Stimulated activated effector memory CD8-positive, alpha-beta T cell treated with anti-CD3 and anti-CD28 coated beads, Interleukin-12 subunit alpha, Interleukin-12 subunit beta, amount 100 ng/mL, for 72 hours (primary cell): ENCODE results near the gene ZNF776.
"Not testable (repeated sequence)": the region's sequence is repeated elsewhere in the genome, so short reads cannot be mapped to it uniquely, and the experiment has no call there.

ENCODE experiments used
- ATAC-seq: fragments of 150-1000 bp; cut with Tn5 transposase; 2 replicates; pipeline ENCODE4 v1.10.0; 2021
- DNase-seq, 2 donors: peaks; one replicate each; pipeline ENCODE4 v3.0.0; 2021 to 2022; ENCODE audit warnings: low spot score in 2 of 2
- H3K27ac Mint-ChIP-seq: one replicate; pipeline ENCODE4 v1.8.0; 2022; ENCODE audit warnings: mild to moderate bottlenecking, mixed read lengths
- H3K36me3 Mint-ChIP-seq: one replicate; pipeline ENCODE4 v1.8.0; 2022; ENCODE audit warnings: mild to moderate bottlenecking, mixed read lengths
- H3K4me1 Mint-ChIP-seq: one replicate; pipeline ENCODE4 v1.8.0; 2022; ENCODE audit warnings: mixed read lengths
- H3K4me3 Mint-ChIP-seq: one replicate; pipeline ENCODE4 v1.8.0; 2022; ENCODE audit warnings: mild to moderate bottlenecking, mixed read lengths
- H3K9me3 Mint-ChIP-seq: one replicate; pipeline ENCODE4 v1.8.0; 2022; ENCODE audit warnings: mixed read lengths

Gene ZNF776

GRCh38 chr19:57746580-57747471 is at the start of gene ZNF776:
Gene ZNF776, plus strand, starts transcription at chr19:57746815. Its CDS starts 244 bp downstream, at chr19:57747059.
- peaks cover 25% of the 10 kb centered on the region for H3K9me3 Mint-ChIP-seq
- H3K4me3 Mint-ChIP-seq = peak within 1 kb of the TSS; percentile 100
- DNase-seq = peak; percentile 52 to 85
- H3K36me3 Mint-ChIP-seq = peaks cover 47% of the 10 kb centered on the region
- ATAC-seq = peak; percentile 100
- peak within 1 kb of the TSS; percentile 99 for H3K27ac Mint-ChIP-seq
- peaks cover 19% of the 10 kb centered on the region for H3K4me1 Mint-ChIP-seq

GRCh38 chr19:57701625-57702024 is 45.0 kb upstream of the ZNF776 start:
- Mint-ChIP-seq H3K4me1 (no peaks in the 10 kb centered on the region), H3K27ac (no peak overlapping the region), H3K36me3 (peaks cover 18% of the 10 kb centered on the region), H3K4me3 (no peak overlapping the region), H3K9me3 (peaks cover 40% of the 10 kb centered on the region)
- no peak for ATAC-seq
- DNase-seq = no peak

- Mint-ChIP-seq H3K9me3 (peaks cover 42% of the 10 kb centered on the region), H3K27ac (no peak overlapping the region), H3K4me1 (peaks cover 6% of the 10 kb centered on the region), H3K36me3 (peaks cover 26% of the 10 kb centered on the region), H3K4me3 (no peak overlapping the region)
- DNase-seq (no peak), ATAC-seq (no peak)
Observed at GRCh38 chr19:57706346-57706745, 40.3 kb upstream of the ZNF776 start.

GRCh38 chr19:57708641-57709361 is 37.8 kb upstream of the ZNF776 start, which contains the start of gene ZNF154:
Gene ZNF154, minus strand, starts transcription at chr19:57709204. Its CDS starts 233 bp downstream, at chr19:57708971.
- Mint-ChIP-seq H3K4me1 (peaks cover 6% of the 10 kb centered on the region), H3K27ac (peak within 1 kb of the TSS; percentile 40), H3K4me3 (peak within 1 kb of the TSS; percentile 66), H3K9me3 (peaks cover 37% of the 10 kb centered on the region), H3K36me3 (peaks cover 16% of the 10 kb centered on the region)
- ATAC-seq (peak; percentile 57), DNase-seq (peak in 1 of 2 donors; percentile 52)

- H3K4me3 Mint-ChIP-seq = peak overlapping the region; percentile 66
- peaks cover 16% of the 10 kb centered on the region for H3K36me3 Mint-ChIP-seq
- peaks cover 32% of the 10 kb centered on the region for H3K9me3 Mint-ChIP-seq
- ATAC-seq (no peak), DNase-seq (no peak)
- no peak overlapping the region for H3K27ac Mint-ChIP-seq
- peaks cover 6% of the 10 kb centered on the region for H3K4me1 Mint-ChIP-seq
Observed at GRCh38 chr19:57709616-57710015, 37.0 kb upstream of the ZNF776 start.

GRCh38 chr19:57712222-57712621 is 34.4 kb upstream of the ZNF776 start:
- Mint-ChIP-seq H3K36me3 (peaks cover 6% of the 10 kb centered on the region), H3K9me3 (peaks cover 35% of the 10 kb centered on the region), H3K4me1 (peaks cover 6% of the 10 kb centered on the region), H3K4me3 (no peak overlapping the region), H3K27ac (no peak overlapping the region)
- ATAC-seq (no peak), DNase-seq (no peak)

- DNase-seq = no peak
- Mint-ChIP-seq H3K4me1 (peaks cover 5% of the 10 kb centered on the region), H3K27ac (no peak overlapping the region), H3K9me3 (peaks cover 34% of the 10 kb centered on the region), H3K4me3 (no peak overlapping the region), H3K36me3 (peaks cover 41% of the 10 kb centered on the region)
- no peak for ATAC-seq
Observed at GRCh38 chr19:57719424-57719823, 27.2 kb upstream of the ZNF776 start.

GRCh38 chr19:57719901-57720519 is 26.6 kb upstream of the ZNF776 start:
- DNase-seq (no peak), ATAC-seq (no peak)
- H3K9me3 Mint-ChIP-seq = peaks cover 36% of the 10 kb centered on the region
- H3K4me3 Mint-ChIP-seq = no peak overlapping the region
- H3K4me1 Mint-ChIP-seq = peaks cover 5% of the 10 kb centered on the region
- no peak overlapping the region for H3K27ac Mint-ChIP-seq
- H3K36me3 Mint-ChIP-seq = peaks cover 47% of the 10 kb centered on the region

GRCh38 chr19:57720878-57721277 is 25.7 kb upstream of the ZNF776 start:
- peaks cover 5% of the 10 kb centered on the region for H3K4me1 Mint-ChIP-seq

GRCh38 chr19:57738320-57738719 is 8.3 kb upstream of the ZNF776 start:
- H3K27ac Mint-ChIP-seq, DNase-seq, H3K4me1 Mint-ChIP-seq, H3K4me3 Mint-ChIP-seq, H3K36me3 Mint-ChIP-seq, ATAC-seq, H3K9me3 Mint-ChIP-seq: not testable (repeated sequence)

More at GRCh38 chr19:57720878-57721277, 25.7 kb upstream of the ZNF776 start:
- no peak overlapping the region for H3K4me3 Mint-ChIP-seq
- H3K36me3 Mint-ChIP-seq = peaks cover 50% of the 10 kb centered on the region
- no peak for DNase-seq
- no peak for ATAC-seq
- H3K9me3 Mint-ChIP-seq = peaks cover 32% of the 10 kb centered on the region
- no peak overlapping the region for H3K27ac Mint-ChIP-seq

- ATAC-seq, H3K36me3 Mint-ChIP-seq, H3K4me1 Mint-ChIP-seq, DNase-seq, H3K4me3 Mint-ChIP-seq, H3K9me3 Mint-ChIP-seq, H3K27ac Mint-ChIP-seq: not testable (repeated sequence)
Observed at GRCh38 chr19:57738770-57739169, 7.8 kb upstream of the ZNF776 start.

GRCh38 chr19:57747472-57747807 is 825 bp downstream of the ZNF776 start:
- Mint-ChIP-seq H3K4me3 (peak overlapping the region; percentile 100), H3K36me3 (peaks cover 54% of the 10 kb centered on the region), H3K9me3 (peaks cover 29% of the 10 kb centered on the region), H3K27ac (peak overlapping the region; percentile 99), H3K4me1 (peaks cover 19% of the 10 kb centered on the region)
- DNase-seq = no peak
- ATAC-seq = no peak

GRCh38 chr19:57748029-57748428 is 1.4 kb downstream of the ZNF776 start:
- H3K27ac Mint-ChIP-seq = no peak overlapping the region
- H3K4me3 Mint-ChIP-seq = peak overlapping the region; percentile 100
- DNase-seq (no peak), ATAC-seq (no peak)
- H3K4me1 Mint-ChIP-seq = peaks cover 19% of the 10 kb centered on the region
- peaks cover 32% of the 10 kb centered on the region for H3K9me3 Mint-ChIP-seq
- peaks cover 59% of the 10 kb centered on the region for H3K36me3 Mint-ChIP-seq

- H3K9me3 Mint-ChIP-seq = peaks cover 39% of the 10 kb centered on the region
Observed at GRCh38 chr19:57754091-57754673, 7.6 kb downstream of the ZNF776 start.

GRCh38 chr19:57755031-57755430 is 8.4 kb downstream of the ZNF776 start:
- peaks cover 36% of the 10 kb centered on the region for H3K9me3 Mint-ChIP-seq
- no peak overlapping the region for H3K27ac Mint-ChIP-seq
- H3K4me3 Mint-ChIP-seq = no peak overlapping the region
- ATAC-seq = no peak
- H3K36me3 Mint-ChIP-seq = peaks cover 59% of the 10 kb centered on the region
- H3K4me1 Mint-ChIP-seq = no peaks in the 10 kb centered on the region
- no peak for DNase-seq

More at GRCh38 chr19:57754091-57754673, 7.6 kb downstream of the ZNF776 start:
- H3K4me1 Mint-ChIP-seq = no peaks in the 10 kb centered on the region
- ATAC-seq = no peak
- no peak overlapping the region for H3K4me3 Mint-ChIP-seq
- DNase-seq = no peak
- peaks cover 65% of the 10 kb centered on the region for H3K36me3 Mint-ChIP-seq
- H3K27ac Mint-ChIP-seq = no peak overlapping the region
